ENCODE results near the gene MED12.

Gene MED12

GRCh38 chrX:71107762-71108360 is 10.5 kb upstream of the MED12 start:
- no peak for DNase-seq

- no peak for DNase-seq
These were observed 9.3 kb upstream of the MED12 start for GRCh38 chrX:71109051-71109450.

GRCh38 chrX:71111141-71111843 is 7.1 kb upstream of the MED12 start, which contains the start of gene IL2RG:
Gene IL2RG, minus strand, starts transcription at chrX:71111577. Its CDS starts 38 bp downstream, at chrX:71111539.
- DNase-seq, result no peak

GRCh38 chrX:71111921-71112431 is 6.4 kb upstream of the MED12 start:
- DNase-seq, result no peak

GRCh38 chrX:71117358-71117757 is 1.0 kb upstream of the MED12 start:
- no peak for DNase-seq

GRCh38 chrX:71118985-71119535 is 664 bp downstream of the MED12 start:
- no peak for DNase-seq

- no peak for DNase-seq
These were observed 9.9 kb downstream of the MED12 start for GRCh38 chrX:71128166-71128833.

- DNase-seq, result peak; percentile 28
These were observed 10.7 kb downstream of the MED12 start for GRCh38 chrX:71128915-71129765.

- no peak for DNase-seq
These were observed 13.1 kb downstream of the MED12 start for GRCh38 chrX:71131510-71131909.

GRCh38 chrX:71140440-71140839 is 22.0 kb downstream of the MED12 start:
- no peak for DNase-seq

GRCh38 chrX:71143508-71143907 is 25.1 kb downstream of the MED12 start:
- DNase-seq, result no peak

GRCh38 chrX:71144651-71145050 is 26.3 kb downstream of the MED12 start, which contains the start of gene NLGN3:
Gene NLGN3, plus strand, starts transcription at chrX:71144841. Its CDS starts 2,909 bp downstream, at chrX:71147750.
- DNase-seq, result no peak

GRCh38 chrX:71147496-71148277 is 29.3 kb downstream of the MED12 start:
- DNase-seq, result no peak

GRCh38 chrX:71148278-71148663 is 29.9 kb downstream of the MED12 start:
- DNase-seq, result no peak

GRCh38 chrX:71151366-71151765 is 33.0 kb downstream of the MED12 start:
- DNase-seq, result no peak

GRCh38 chrX:71154196-71154595 is 35.8 kb downstream of the MED12 start:
- no peak for DNase-seq

GRCh38 chrX:71154641-71155040 is 36.2 kb downstream of the MED12 start:
- DNase-seq, result no peak

GRCh38 chrX:71158603-71159002 is 40.2 kb downstream of the MED12 start:
- DNase-seq, result no peak

GRCh38 chrX:71159335-71159734 is 40.9 kb downstream of the MED12 start:
- DNase-seq, result no peak

- DNase-seq, result no peak
These were observed 42.1 kb downstream of the MED12 start for GRCh38 chrX:71160475-71160874.

- DNase-seq, result no peak
These were observed 44.6 kb downstream of the MED12 start for GRCh38 chrX:71162981-71163380.

- DNase-seq, result no peak
These were observed 45.7 kb downstream of the MED12 start for GRCh38 chrX:71164071-71164470.

Measured in NCI-H1694 (cell line).